Natural killer cell (primary cell): ENCODE data around the gene SETBP1. TPM values are rescaled to one million over a fixed set of nuclear protein-coding genes. Genes with fewer than 3 reads are reported as not detected.

Experiments used
- ATAC-seq, 3 donors: fragments of 150-1000 bp in 2 of 3; fragments of 200-7000 bp in 1 of 3; cut with Tn5 transposase; 1 replicate in 1 of 3; 2 replicates in 2 of 3; pipeline ENCODE4 v1.10.0; 2021; ENCODE audit warnings: mild to moderate bottlenecking in 2 of 3, moderate library complexity in 2 of 3
- DNase-seq, 2 donors: peaks; one replicate each; pipeline versions ENCODE4 v3.0.0 to v3.0.0-alpha.2; 2013 to 2021; ENCODE audit warnings: mixed read lengths in 1 of 2
- H3K27ac ChIP-seq: one replicate; pipeline ENCODE4 v1.5.1; 2013; ENCODE audit warnings: mild to moderate bottlenecking, low read length
- H3K27me3 ChIP-seq: one replicate; pipeline ENCODE4 v1.6.1; 2013; ENCODE audit warnings: low read length; ENCODE audit not compliant: control insufficient read depth, insufficient read depth
- H3K36me3 ChIP-seq: one replicate; pipeline ENCODE4 v1.6.1; 2013; ENCODE audit warnings: low read length; ENCODE audit not compliant: control insufficient read depth, insufficient read depth
- H3K4me1 ChIP-seq: one replicate; pipeline ENCODE4 v1.6.1; 2013; ENCODE audit warnings: low read length; ENCODE audit not compliant: control insufficient read depth, insufficient read depth
- H3K4me3 ChIP-seq: one replicate; pipeline ENCODE4 v1.5.1; 2013; ENCODE audit warnings: low read length
- H3K9me3 ChIP-seq: one replicate; pipeline ENCODE4 v1.6.1; 2013; ENCODE audit warnings: low read length; ENCODE audit not compliant: control insufficient read depth, insufficient read depth
- H3K27ac Mint-ChIP-seq, 2 donors: one replicate each; pipeline ENCODE4 v1.8.0; 2022; ENCODE audit warnings: mild to moderate bottlenecking in 2 of 2, mixed read lengths in 2 of 2, moderate library complexity in 1 of 2
- H3K27me3 Mint-ChIP-seq, 2 donors: one replicate each; pipeline ENCODE4 v1.8.0; 2022; ENCODE audit warnings: low read depth in 2 of 2, mixed read lengths in 2 of 2
- H3K36me3 Mint-ChIP-seq: one replicate; pipeline ENCODE4 v1.8.0; 2022; ENCODE audit warnings: mixed read lengths
- H3K4me1 Mint-ChIP-seq, 2 donors: one replicate each; pipeline ENCODE4 v1.8.0; 2022; ENCODE audit warnings: mixed read lengths in 2 of 2
- H3K4me3 Mint-ChIP-seq: one replicate; pipeline ENCODE4 v1.8.0; 2022; ENCODE audit warnings: mild to moderate bottlenecking, moderate library complexity, mixed read lengths
- H3K9me3 Mint-ChIP-seq, 2 donors: one replicate each; pipeline ENCODE4 v1.8.0; 2022; ENCODE audit warnings: mixed read lengths in 2 of 2
- WGBS: methylation state at CpG from one replicate; pipeline ENCODE4 v1.1.7; 2013; ENCODE audit warnings: missing lambda C conversion rate; ENCODE audit not compliant: insufficient coverage; 5-methylcytosine and 5-hydroxymethylcytosine counted together
- intact Hi-C: fragments of 100-400 bp; cut with micrococcal nuclease; formaldehyde crosslinking; loops from one replicate; pipeline ENCODE4 v1.14.2; 2022
- total RNA-seq, 4 donors: library from RNA; stranded (reverse); fragments of 120-200 nt in 1 of 4; gene quantifications; one replicate each; pipeline versions ENCODE4 v1.2.3 to v1.2.4, GENCODE V29; 2013 to 2022
- TF ChIP-seq, protein P1 (sequence below): fragments of 200-600 bp; IDR thresholded peaks from one replicate; pipeline ENCODE4 v1.8.0; 2022; ENCODE audit warnings: antibody characterized with exemption

SETBP1 gene
- total RNA-seq, 3 donors from 2014 or later (not counting 1 experiment from before 2014, with no cell fraction given) = 36.0 to 46.6 (median 41.2) TPM

DNA sequence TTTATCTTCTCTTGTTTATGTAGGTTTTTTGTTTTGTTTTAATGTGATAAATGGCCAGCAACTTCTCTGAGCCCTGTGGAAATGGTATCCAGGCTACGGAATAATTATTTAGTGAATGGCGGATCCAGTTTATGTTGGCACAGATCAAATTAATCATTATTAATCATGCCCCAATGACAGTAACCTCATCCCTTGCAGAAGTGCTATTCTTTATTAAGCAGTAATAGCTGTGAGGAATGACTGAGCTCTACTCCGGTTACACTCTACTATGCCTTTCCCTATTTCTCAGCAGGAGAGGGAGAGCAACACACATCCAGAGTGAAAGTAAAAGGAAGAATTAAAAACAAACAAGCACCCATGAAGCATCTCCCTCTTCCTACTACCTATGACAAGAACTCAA, 84.8 kb downstream of the SETBP1 start:
- H3K36me3 Mint-ChIP-seq = no peaks in the 10 kb centered on the region
- no peak overlapping the region for H3K4me3 ChIP-seq
- DNase-seq (no peak), ATAC-seq (no peak)
- H3K27ac Mint-ChIP-seq = no peak overlapping the region
- no peak overlapping the region for H3K4me3 Mint-ChIP-seq
- H3K27me3 Mint-ChIP-seq = no peaks in the 10 kb centered on the region
- H3K9me3 Mint-ChIP-seq = no peaks in the 10 kb centered on the region
- no peaks in the 10 kb centered on the region for H3K9me3 ChIP-seq
- no peak overlapping the region for H3K27ac ChIP-seq
- intact Hi-C loops = no loop called here
- TF ChIP-seq, protein P1, sequence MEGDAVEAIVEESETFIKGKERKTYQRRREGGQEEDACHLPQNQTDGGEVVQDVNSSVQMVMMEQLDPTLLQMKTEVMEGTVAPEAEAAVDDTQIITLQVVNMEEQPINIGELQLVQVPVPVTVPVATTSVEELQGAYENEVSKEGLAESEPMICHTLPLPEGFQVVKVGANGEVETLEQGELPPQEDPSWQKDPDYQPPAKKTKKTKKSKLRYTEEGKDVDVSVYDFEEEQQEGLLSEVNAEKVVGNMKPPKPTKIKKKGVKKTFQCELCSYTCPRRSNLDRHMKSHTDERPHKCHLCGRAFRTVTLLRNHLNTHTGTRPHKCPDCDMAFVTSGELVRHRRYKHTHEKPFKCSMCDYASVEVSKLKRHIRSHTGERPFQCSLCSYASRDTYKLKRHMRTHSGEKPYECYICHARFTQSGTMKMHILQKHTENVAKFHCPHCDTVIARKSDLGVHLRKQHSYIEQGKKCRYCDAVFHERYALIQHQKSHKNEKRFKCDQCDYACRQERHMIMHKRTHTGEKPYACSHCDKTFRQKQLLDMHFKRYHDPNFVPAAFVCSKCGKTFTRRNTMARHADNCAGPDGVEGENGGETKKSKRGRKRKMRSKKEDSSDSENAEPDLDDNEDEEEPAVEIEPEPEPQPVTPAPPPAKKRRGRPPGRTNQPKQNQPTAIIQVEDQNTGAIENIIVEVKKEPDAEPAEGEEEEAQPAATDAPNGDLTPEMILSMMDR = no peak
- H3K4me1 ChIP-seq = peaks cover 6% of the 10 kb centered on the region
- WGBS = 100% methylated on average over 2 of the region's 3 CpGs
- H3K4me1 Mint-ChIP-seq = peaks cover 21 to 32% of the 10 kb centered on the region in 2 donors
- no peaks in the 10 kb centered on the region for H3K27me3 ChIP-seq
- H3K36me3 ChIP-seq = no peaks in the 10 kb centered on the region

DNA sequence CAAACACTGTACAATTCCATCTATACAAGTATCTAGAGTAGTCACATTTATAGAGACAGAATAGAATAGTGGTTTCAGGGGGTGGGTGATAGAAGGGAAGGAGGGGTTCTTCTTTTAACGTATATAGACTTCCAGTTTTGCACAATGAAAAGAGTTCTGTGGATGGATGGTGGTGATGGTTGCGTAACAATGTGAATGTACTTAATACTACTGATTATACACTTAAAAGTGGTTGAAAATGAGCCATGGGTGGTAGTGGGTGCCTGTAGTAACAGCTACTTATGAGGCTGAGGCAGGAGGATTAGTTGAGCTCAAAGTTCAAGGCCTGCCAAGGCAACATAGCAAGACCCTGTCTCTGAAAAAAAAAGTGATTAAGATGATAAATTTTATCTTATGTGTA, 85.8 kb downstream of the SETBP1 start:
- Mint-ChIP-seq H3K36me3 (no peaks in the 10 kb centered on the region), H3K4me3 (no peak overlapping the region), H3K4me1 (peaks cover 29 to 42% of the 10 kb centered on the region in 2 donors), H3K9me3 (no peaks in the 10 kb centered on the region), H3K27ac (no peak overlapping the region), H3K27me3 (no peaks in the 10 kb centered on the region)
- ATAC-seq (no peak), DNase-seq (no peak)
- H3K9me3 ChIP-seq = no peaks in the 10 kb centered on the region
- H3K4me3 ChIP-seq = no peak overlapping the region
- no peaks in the 10 kb centered on the region for H3K27me3 ChIP-seq
- 86% methylated on average over 2 of the region's 2 CpGs for WGBS
- no peak overlapping the region for H3K27ac ChIP-seq
- peaks cover 7% of the 10 kb centered on the region for H3K4me1 ChIP-seq
- TF ChIP-seq, protein P1 = no peak
- H3K36me3 ChIP-seq = no peaks in the 10 kb centered on the region
- intact Hi-C loops = no loop called here

DNA sequence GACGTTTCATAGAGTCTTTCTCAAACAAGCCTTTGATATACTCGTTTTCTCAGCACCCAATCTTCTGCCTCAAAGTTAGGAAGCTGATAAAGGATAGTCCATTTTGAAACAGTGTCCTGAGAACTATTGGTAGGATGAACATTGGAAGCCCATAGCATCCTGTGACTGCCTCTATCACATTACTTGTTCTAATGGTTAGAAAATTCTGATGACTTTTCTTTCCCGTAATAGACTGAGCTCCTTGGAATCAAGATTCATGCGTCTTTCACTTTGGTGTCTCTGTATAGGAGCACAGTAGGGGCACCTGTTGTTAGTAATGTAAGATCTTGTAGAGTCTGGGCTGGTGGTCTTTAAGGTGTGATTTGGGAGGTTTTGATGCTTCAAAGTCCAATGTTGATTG, 87.1 kb downstream of the SETBP1 start:
- no peaks in the 10 kb centered on the region for H3K9me3 Mint-ChIP-seq
- H3K27ac Mint-ChIP-seq = no peak overlapping the region
- Histone ChIP-seq H3K4me1 (peaks cover 3% of the 10 kb centered on the region), H3K36me3 (no peaks in the 10 kb centered on the region), H3K9me3 (no peaks in the 10 kb centered on the region), H3K27me3 (no peaks in the 10 kb centered on the region), H3K4me3 (no peak overlapping the region), H3K27ac (no peak overlapping the region)
- H3K4me3 Mint-ChIP-seq = no peak overlapping the region
- TF ChIP-seq, protein P1 = no peak
- 100% methylated on average over 2 of the region's 4 CpGs for WGBS
- H3K4me1 Mint-ChIP-seq = peaks cover 30 to 44% of the 10 kb centered on the region in 2 donors
- no peaks in the 10 kb centered on the region for H3K27me3 Mint-ChIP-seq
- intact Hi-C loops = no loop called here
- DNase-seq = no peak
- ATAC-seq = no peak
- no peaks in the 10 kb centered on the region for H3K36me3 Mint-ChIP-seq

DNA sequence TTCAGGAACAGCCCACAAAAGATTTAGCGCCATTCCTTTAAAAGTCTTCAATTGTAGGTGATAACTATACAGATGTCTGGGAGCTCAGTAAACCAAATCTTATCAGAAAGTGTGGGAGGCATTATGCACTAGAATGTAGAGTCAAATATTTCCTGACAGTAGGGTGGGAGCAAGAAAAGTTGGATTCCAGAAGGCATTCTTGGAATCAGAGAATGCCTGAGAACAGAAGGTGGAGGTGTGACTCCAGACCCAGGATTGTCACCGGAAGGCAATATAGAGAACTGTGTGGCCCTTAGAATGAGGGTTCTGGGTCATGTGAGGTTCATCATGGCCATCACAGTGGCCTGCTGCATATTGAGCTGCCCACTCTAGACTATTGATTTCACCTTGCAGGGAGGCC, 90.0 kb downstream of the SETBP1 start:
- TF ChIP-seq, protein P1 = no peak
- Histone ChIP-seq H3K27me3 (no peaks in the 10 kb centered on the region), H3K4me3 (no peak overlapping the region), H3K4me1 (peaks cover 3% of the 10 kb centered on the region), H3K27ac (no peak overlapping the region), H3K9me3 (no peaks in the 10 kb centered on the region), H3K36me3 (no peaks in the 10 kb centered on the region)
- DNase-seq = no peak
- Mint-ChIP-seq H3K27ac (no peak overlapping the region), H3K27me3 (no peaks in the 10 kb centered on the region), H3K36me3 (no peaks in the 10 kb centered on the region), H3K9me3 (no peaks in the 10 kb centered on the region), H3K4me3 (no peak overlapping the region), H3K4me1 (peaks cover 43 to 54% of the 10 kb centered on the region in 2 donors)
- intact Hi-C loops = no loop called here
- 100% methylated on average over 2 of the region's 2 CpGs for WGBS
- ATAC-seq = no peak
